A549 (cell line): ENCODE results near the gene ARL11. TPM values are rescaled to one million over a fixed set of nuclear protein-coding genes. Genes with fewer than 3 reads are reported as not detected.

ENCODE experiments used
- ATAC-seq, 2 experiments: fragments of 200-7000 bp in 1 of 2; fragments of >200 bp in 1 of 2; cut with Nextera tagmentation in 1 of 2; cut with Tn5 transposase in 1 of 2; 3 replicates each; pipeline versions ENCODE4 v1.8.0 to v1.9.1; 2018 to 2020; ENCODE audit warnings: mild to moderate bottlenecking in 1 of 2, moderate library complexity in 1 of 2
- CTCF ChIA-PET: fragments of 300-600 bp; sonication (Branson Sonifier 250); formaldehyde crosslinking; extraction: SDS; loops from one replicate; lab custom pipeline; 2021; ENCODE audit warnings: antibody characterized with exemption, inconsistent platforms; lab: Yijun Ruan, JAX
- POLR2A ChIA-PET: fragments of 350-600 bp; formaldehyde crosslinking; extraction: SDS; loops from one replicate; lab custom pipeline; 2021; ENCODE audit warnings: antibody characterized with exemption, inconsistent platforms; lab: Yijun Ruan, JAX
- DNase-seq, 2 experiments: peaks; one replicate each; pipeline versions ENCODE4 v3.0.0 to v3.0.0-alpha.2; 2011 to 2016; ENCODE audit warnings: low read depth in 1 of 2, low spot score in 1 of 2
- FAIRE-seq: peaks from 2 replicates; lab custom pipeline; 2011; peaks lifted over from hg19 to GRCh38; lab: Jason Lieb, UNC
- H3K27ac ChIP-seq, 2 experiments: fragments of >200 bp; sonication (Bioruptor Twin); formaldehyde crosslinking; 3 replicates each; pipeline ENCODE4 v1.5.1; 2016 to 2017
- H3K4me1 ChIP-seq: fragments of >200 bp; sonication (Bioruptor Twin); formaldehyde crosslinking; 3 replicates; pipeline ENCODE4 v1.6.1; 2016
- H3K4me2 ChIP-seq: fragments of >200 bp; sonication (Bioruptor Twin); formaldehyde crosslinking; 3 replicates; pipeline ENCODE4 v1.6.1; 2016
- H3K4me3 ChIP-seq: fragments of >200 bp; sonication (Bioruptor Twin); formaldehyde crosslinking; 3 replicates; pipeline ENCODE4 v1.5.1; 2016
- H3K9me3 ChIP-seq: fragments of >200 bp; sonication (Bioruptor Twin); formaldehyde crosslinking; 3 replicates; pipeline ENCODE4 v1.6.1; 2016
- BHLHE40 ChIP-seq: IDR thresholded peaks from 2 replicates; pipeline ENCODE4 v1.6.1; 2012; ENCODE audit warnings: low read depth, low read length, inconsistent platforms
- CBX8 ChIP-seq: fragments of 200-600 bp; sonication (generic); IDR thresholded peaks from 2 replicates; pipeline ENCODE4 v1.6.1; 2016
- FOSB ChIP-seq: fragments of 250-450 bp; sonication (Bioruptor Pico); IDR thresholded peaks from 2 replicates; pipeline ENCODE4 v1.5.0; 2020; ENCODE audit warnings: mild to moderate bottlenecking, moderate library complexity
- HOXB5 ChIP-seq: fragments of 250-450 bp; sonication (Bioruptor Pico); IDR thresholded peaks from 2 replicates; pipeline ENCODE4 v1.5.0; 2020; ENCODE audit warnings: mild to moderate bottlenecking, moderate library complexity
- JUN ChIP-seq, 2 experiments: fragments of >200 bp; sonication (Bioruptor Twin); formaldehyde crosslinking; IDR thresholded peaks; 2 replicates in 1 of 2; 3 replicates in 1 of 2; pipeline ENCODE4 v1.6.1; 2016 to 2017
- KDM5A ChIP-seq: fragments of 200-600 bp; sonication (generic); IDR thresholded peaks from 2 replicates; pipeline ENCODE4 v1.6.1; 2016; ENCODE audit warnings: antibody characterized with exemption, mild to moderate bottlenecking
- NFE2L2 ChIP-seq: fragments of 150-350 bp; conservative IDR thresholded peaks from 2 replicates; pipeline ENCODE4 v1.6.1; 2014; ENCODE audit warnings: low read length
- NPAS2 ChIP-seq: fragments of 250-450 bp; sonication (Bioruptor Pico); IDR thresholded peaks from 2 replicates; pipeline ENCODE4 v1.8.0; 2022; ENCODE audit warnings: mild to moderate bottlenecking, moderate library complexity, borderline replicate concordance
- PHF8 ChIP-seq: fragments of 200-600 bp; sonication (generic); IDR thresholded peaks from 2 replicates; pipeline ENCODE4 v1.6.1; 2016; ENCODE audit warnings: low read depth, mild to moderate bottlenecking, antibody characterized with exemption, moderate library complexity, borderline replicate concordance
- POLR2A ChIP-seq: IDR thresholded peaks from 2 replicates; pipeline ENCODE4 v1.6.1; 2012; ENCODE audit warnings: mild to moderate bottlenecking, low read length
- POLR2AphosphoS2 ChIP-seq: conservative IDR thresholded peaks from 2 replicates; pipeline ENCODE4 v1.6.1; 2012; ENCODE audit warnings: low read length, improper control_type of control experiment, inconsistent platforms
- RARB ChIP-seq: fragments of 250-450 bp; sonication (Bioruptor Pico); IDR thresholded peaks from 2 replicates; pipeline ENCODE4 v1.8.0; 2021; ENCODE audit warnings: mild to moderate bottlenecking, moderate library complexity
- TP53 ChIP-seq: fragments of 250-450 bp; sonication (Bioruptor Pico); IDR thresholded peaks from 2 replicates; pipeline ENCODE4 v1.5.0; 2021; ENCODE audit warnings: mild to moderate bottlenecking, moderate library complexity
- WGBS: methylation state at CpG from one replicate; pipeline ENCODE4 v1.1.6; 2017; ENCODE audit errors: missing lambda C conversion rate; 5-methylcytosine and 5-hydroxymethylcytosine counted together
- polyA plus RNA-seq, 4 experiments: library from polyadenylated mRNA; depleted of rRNA in 3 of 4; stranded (reverse); fragments of >200 nt; fragmentation: RNase III in 1 of 4; extraction: RNeasy Plus Mini Kit Qiagen cat#74134 plus additional on column Dnase treatment in 1 of 4; gene quantifications; 2 replicates in 3 of 4; 3 replicates in 1 of 4; pipeline ENCODE4 v1.2.3, GENCODE V29; 2011 to 2017
- TF ChIP-seq, protein P1 (sequence below): IDR thresholded peaks from 2 replicates; pipeline ENCODE4 v1.6.1; 2012; ENCODE audit warnings: low read depth, borderline replicate concordance
- TF ChIP-seq, protein P2 (sequence below): fragments of 250-450 bp; sonication (Bioruptor Pico); IDR thresholded peaks from 2 replicates; pipeline ENCODE4 v1.5.0; 2021; ENCODE audit warnings: mild to moderate bottlenecking, moderate library complexity, borderline replicate concordance
- TF ChIP-seq, protein P3 (sequence below): IDR thresholded peaks from 2 replicates; pipeline ENCODE4 v1.6.1; 2012
- TF ChIP-seq, protein P4 (sequence below): fragments of >200 bp; sonication (Bioruptor Twin); formaldehyde crosslinking; IDR thresholded peaks from 2 replicates; pipeline ENCODE4 v1.6.1; 2016
- TF ChIP-seq, protein P5 (sequence below): fragments of 200-600 bp; sonication (generic); IDR thresholded peaks from 2 replicates; pipeline ENCODE4 v1.6.1; 2016; ENCODE audit warnings: antibody characterized with exemption, mild to moderate bottlenecking, moderate library complexity
- TF ChIP-seq, protein P6 (sequence below): fragments of 450-650 bp; IDR thresholded peaks from 2 replicates; pipeline ENCODE4 v1.6.1; 2014; ENCODE audit warnings: antibody characterized with exemption

Gene ARL11
- polyA plus RNA-seq, 2 of the 4 experiments (the other 2 are of a cell fraction): not detected

DNA sequence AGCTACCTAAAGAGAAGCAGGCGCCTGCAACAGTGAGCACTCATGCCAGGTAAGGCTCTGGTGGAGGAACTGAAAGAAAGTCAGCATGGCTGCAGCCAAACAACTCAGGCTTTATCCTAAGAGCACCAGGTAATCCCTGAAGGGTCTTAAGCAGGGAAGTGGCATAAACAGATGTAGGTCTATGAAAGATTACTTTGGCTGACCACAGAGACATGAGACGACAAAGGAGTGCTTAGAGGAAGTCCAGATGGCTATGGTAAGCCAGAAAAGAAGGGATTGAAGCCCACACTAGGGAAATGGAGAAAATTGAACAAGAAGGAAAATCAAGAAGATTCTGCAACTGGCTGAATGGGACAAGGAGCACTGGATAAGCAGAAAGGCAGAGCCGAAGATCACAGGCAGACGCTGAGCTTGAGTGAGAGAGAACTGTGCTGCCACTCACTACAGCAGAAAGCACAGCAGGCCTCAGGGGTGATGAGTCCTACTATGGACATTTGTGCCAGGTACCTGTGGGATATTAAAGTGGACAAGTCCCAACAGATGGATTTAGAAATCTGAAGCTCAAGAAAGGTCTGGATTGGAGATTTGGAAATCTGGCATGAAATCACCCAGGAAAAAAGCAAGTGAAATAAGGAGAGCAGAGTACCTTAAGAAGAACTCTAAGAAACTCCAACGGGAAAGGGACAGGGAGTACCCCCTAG lies 47.2 kb upstream of the ARL11 start:
- Histone ChIP-seq H3K9me3 (no peaks in the 10 kb centered on the region), H3K4me2 (no peak overlapping the region), H3K4me3 (no peak overlapping the region), H3K27ac (no peak overlapping the region), H3K4me1 (peaks cover 7% of the 10 kb centered on the region; the same call in 1 of the 3 replicates)
- ChIA-PET CTCF (no interaction called here), POLR2A (interaction anchor here (0.5 kb wide), 1 partner anchor 148 kb away, joined by 3 read pairs; no protein-coding TSS in a partner anchor)
- TF ChIP-seq POLR2A (no peak), TP53 (no peak), RARB (CRISPR knock-in tag) (no peak), POLR2AphosphoS2 (no peak)
- TF ChIP-seq, protein P1, sequence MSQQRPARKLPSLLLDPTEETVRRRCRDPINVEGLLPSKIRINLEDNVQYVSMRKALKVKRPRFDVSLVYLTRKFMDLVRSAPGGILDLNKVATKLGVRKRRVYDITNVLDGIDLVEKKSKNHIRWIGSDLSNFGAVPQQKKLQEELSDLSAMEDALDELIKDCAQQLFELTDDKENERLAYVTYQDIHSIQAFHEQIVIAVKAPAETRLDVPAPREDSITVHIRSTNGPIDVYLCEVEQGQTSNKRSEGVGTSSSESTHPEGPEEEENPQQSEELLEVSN: no peak
- TF ChIP-seq, protein P2, sequence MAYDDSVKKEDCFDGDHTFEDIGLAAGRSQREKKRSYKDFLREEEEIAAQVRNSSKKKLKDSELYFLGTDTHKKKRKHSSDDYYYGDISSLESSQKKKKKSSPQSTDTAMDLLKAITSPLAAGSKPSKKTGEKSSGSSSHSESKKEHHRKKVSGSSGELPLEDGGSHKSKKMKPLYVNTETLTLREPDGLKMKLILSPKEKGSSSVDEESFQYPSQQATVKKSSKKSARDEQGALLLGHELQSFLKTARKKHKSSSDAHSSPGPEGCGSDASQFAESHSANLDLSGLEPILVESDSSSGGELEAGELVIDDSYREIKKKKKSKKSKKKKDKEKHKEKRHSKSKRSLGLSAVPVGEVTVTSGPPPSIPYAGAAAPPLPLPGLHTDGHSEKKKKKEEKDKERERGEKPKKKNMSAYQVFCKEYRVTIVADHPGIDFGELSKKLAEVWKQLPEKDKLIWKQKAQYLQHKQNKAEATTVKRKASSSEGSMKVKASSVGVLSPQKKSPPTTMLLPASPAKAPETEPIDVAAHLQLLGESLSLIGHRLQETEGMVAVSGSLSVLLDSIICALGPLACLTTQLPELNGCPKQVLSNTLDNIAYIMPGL (CRISPR knock-in tag): no peak
- ATAC-seq (no peak), DNase-seq (no peak), FAIRE-seq (no peak)
- 88% methylated on average over 5 of the region's 5 CpGs for WGBS

DNA sequence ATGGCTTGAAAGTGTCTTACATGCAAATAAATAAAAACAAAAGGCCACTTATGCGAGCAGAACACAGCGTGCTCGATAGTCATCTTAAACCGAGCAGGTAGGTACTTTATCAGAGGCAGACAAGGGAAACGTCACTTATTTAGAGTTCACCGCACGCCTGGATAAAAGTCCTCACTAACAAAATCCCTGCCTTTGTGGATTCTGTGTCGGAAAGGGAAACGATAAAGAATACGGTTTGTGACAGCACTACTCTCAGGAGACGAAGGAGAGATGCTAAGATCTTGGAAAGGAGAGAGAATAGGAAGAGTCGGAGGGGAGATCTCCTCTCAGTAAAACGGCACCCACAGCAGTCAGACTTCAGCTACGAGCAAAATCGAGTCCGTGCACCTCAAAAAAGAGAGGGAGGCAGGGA lies 43.5 kb upstream of the ARL11 start:
- peak overlapping the region; percentile 99 for H3K4me2 ChIP-seq
- H3K9me3 ChIP-seq: no peaks in the 10 kb centered on the region
- CTCF ChIA-PET: no interaction called here
- H3K4me3 ChIP-seq: peak overlapping the region; percentile 97
- peak overlapping the region; percentile 90 to 93 for H3K27ac ChIP-seq
- FAIRE-seq (no peak), DNase-seq (no peak), ATAC-seq (peak in 1 of 2 experiments; percentile 33; a peak in 2 of 6 replicates)
- 7% methylated on average over 14 of the region's 16 CpGs for WGBS
- H3K4me1 ChIP-seq: peaks cover 23% of the 10 kb centered on the region
- POLR2A ChIA-PET: interaction anchor here (1.1 kb wide), 1 partner anchor 141 kb away, joined by 4 read pairs; the partner anchor contains the start of genes CAB39L and SETDB2
- TF ChIP-seq, protein P3, sequence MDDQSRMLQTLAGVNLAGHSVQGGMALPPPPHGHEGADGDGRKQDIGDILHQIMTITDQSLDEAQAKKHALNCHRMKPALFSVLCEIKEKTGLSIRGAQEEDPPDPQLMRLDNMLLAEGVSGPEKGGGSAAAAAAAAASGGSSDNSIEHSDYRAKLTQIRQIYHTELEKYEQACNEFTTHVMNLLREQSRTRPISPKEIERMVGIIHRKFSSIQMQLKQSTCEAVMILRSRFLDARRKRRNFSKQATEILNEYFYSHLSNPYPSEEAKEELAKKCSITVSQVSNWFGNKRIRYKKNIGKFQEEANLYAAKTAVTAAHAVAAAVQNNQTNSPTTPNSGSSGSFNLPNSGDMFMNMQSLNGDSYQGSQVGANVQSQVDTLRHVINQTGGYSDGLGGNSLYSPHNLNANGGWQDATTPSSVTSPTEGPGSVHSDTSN: no peak
- no peak for TF ChIP-seq HOXB5 (CRISPR knock-in tag)
- TF ChIP-seq NPAS2 (CRISPR knock-in tag): no peak
- TF ChIP-seq FOSB (CRISPR knock-in tag): no peak

DNA sequence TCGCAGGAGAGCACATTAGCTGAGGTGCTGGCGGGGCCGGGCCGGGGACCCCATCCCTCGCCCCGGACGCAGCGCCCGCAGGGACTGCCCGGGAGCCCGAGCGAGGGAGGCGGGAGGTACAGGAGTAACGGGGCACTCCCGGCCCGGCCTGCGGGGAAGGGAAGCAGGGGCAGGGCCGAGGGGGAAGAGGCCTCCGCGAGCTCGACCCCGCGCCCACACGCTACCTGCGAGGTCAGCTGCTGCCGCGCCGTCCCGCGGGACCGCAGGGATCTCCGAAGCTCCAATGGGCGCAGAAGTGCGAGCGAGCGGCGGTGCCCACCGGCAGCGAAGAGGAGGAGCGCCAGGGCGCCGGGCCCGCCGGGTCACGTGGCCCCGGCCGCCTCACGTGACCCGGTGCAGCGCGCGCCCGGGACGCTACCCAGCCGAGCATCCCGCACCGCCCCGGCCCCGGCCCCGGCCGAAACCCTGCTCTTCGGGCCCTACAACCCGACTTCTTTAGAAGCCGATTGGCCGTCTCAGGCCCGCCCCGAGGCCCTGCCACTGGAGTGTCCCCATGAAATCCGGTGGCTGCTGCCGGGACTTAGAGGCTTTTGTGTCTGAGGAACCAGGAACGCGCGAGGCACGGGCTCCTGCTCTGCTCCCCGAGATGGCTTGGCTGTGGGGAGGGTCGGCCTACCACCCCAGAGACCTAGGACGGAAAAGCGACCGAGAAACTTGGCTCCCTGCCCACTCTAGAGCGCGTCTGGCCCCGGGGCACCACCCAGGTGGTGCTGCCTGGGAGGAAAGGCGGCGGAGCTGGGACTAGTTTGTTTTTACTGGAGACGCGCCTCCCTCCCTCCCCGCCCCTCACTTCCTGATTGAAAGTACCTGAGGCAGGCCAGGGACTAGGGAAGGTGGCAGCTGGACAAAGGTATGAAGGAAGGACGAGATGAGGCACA lies 42.8 kb upstream of the ARL11 start, which contains the start of gene RCBTB1:
RCBTB1 (minus strand) TSS at position 339 of the 938 bp plus-strand sequence. CDS start 18,279 bp downstream, outside the sequence.
- ATAC-seq: peak; percentile 95 to 98
- WGBS: 0% methylated on average over 15 of the region's 87 CpGs
- Histone ChIP-seq H3K4me1 (peaks cover 23% of the 10 kb centered on the region), H3K27ac (peak within 1 kb of the TSS; percentile 90 to 93), H3K4me3 (peak within 1 kb of the TSS; percentile 97), H3K4me2 (peak within 1 kb of the TSS; percentile 99), H3K9me3 (no peaks in the 10 kb centered on the region)
- FAIRE-seq: no peak
- CTCF ChIA-PET: interaction anchor here (0.6 to 1.0 kb wide), 2 partner anchors 22 to 676 kb away, joined by 3 to 5 read pairs; no protein-coding TSS in a partner anchor
- POLR2A ChIA-PET: interaction anchor here (1.1 kb wide), 1 partner anchor 142 kb away, joined by 4 read pairs; the partner anchor contains the start of genes CAB39L and SETDB2
- DNase-seq: peak; percentile 58 to 69
- TF ChIP-seq, protein P4, sequence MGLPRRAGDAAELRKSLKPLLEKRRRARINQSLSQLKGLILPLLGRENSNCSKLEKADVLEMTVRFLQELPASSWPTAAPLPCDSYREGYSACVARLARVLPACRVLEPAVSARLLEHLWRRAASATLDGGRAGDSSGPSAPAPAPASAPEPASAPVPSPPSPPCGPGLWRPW: no peak
- TF ChIP-seq PHF8 (peak; percentile 59; the same call in 1 of the 2 replicates), POLR2A (peak; percentile 61), JUN (IDR thresholded peaks at IDR 0.05) (peak in 1 of 2 experiments; percentile 50; a peak in 1 of 5 replicates), NPAS2 (CRISPR knock-in tag) (peak; percentile 72), CBX8 (no peak), KDM5A (peak; percentile 45; the same call in 1 of the 2 replicates), BHLHE40 (0 out of 2 replicates have a peak, but pooled peaks have one; percentile 34), NFE2L2 (no peak)
- TF ChIP-seq, protein P1: peak; percentile 43; the same call in 1 of the 2 replicates
- TF ChIP-seq, protein P5, sequence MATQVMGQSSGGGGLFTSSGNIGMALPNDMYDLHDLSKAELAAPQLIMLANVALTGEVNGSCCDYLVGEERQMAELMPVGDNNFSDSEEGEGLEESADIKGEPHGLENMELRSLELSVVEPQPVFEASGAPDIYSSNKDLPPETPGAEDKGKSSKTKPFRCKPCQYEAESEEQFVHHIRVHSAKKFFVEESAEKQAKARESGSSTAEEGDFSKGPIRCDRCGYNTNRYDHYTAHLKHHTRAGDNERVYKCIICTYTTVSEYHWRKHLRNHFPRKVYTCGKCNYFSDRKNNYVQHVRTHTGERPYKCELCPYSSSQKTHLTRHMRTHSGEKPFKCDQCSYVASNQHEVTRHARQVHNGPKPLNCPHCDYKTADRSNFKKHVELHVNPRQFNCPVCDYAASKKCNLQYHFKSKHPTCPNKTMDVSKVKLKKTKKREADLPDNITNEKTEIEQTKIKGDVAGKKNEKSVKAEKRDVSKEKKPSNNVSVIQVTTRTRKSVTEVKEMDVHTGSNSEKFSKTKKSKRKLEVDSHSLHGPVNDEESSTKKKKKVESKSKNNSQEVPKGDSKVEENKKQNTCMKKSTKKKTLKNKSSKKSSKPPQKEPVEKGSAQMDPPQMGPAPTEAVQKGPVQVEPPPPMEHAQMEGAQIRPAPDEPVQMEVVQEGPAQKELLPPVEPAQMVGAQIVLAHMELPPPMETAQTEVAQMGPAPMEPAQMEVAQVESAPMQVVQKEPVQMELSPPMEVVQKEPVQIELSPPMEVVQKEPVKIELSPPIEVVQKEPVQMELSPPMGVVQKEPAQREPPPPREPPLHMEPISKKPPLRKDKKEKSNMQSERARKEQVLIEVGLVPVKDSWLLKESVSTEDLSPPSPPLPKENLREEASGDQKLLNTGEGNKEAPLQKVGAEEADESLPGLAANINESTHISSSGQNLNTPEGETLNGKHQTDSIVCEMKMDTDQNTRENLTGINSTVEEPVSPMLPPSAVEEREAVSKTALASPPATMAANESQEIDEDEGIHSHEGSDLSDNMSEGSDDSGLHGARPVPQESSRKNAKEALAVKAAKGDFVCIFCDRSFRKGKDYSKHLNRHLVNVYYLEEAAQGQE: 0 out of 2 replicates have a peak, but pooled peaks have one; percentile 16
- TF ChIP-seq, protein P6, sequence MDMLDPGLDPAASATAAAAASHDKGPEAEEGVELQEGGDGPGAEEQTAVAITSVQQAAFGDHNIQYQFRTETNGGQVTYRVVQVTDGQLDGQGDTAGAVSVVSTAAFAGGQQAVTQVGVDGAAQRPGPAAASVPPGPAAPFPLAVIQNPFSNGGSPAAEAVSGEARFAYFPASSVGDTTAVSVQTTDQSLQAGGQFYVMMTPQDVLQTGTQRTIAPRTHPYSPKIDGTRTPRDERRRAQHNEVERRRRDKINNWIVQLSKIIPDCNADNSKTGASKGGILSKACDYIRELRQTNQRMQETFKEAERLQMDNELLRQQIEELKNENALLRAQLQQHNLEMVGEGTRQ: peak; percentile 93
